Adrenal gland (tissue), 5 donors: ENCODE measurements around the gene NEGR1.

Experiments
- POLR2A ChIP-seq, 2 donors: fragments of 450-650 bp; IDR thresholded peaks; one replicate each; pipeline ENCODE4 v1.6.1; 2017; ENCODE audit warnings: antibody characterized with exemption in 2 of 2, mild to moderate bottlenecking in 2 of 2, moderate library complexity in 1 of 2
- TF ChIP-seq, protein P1 (sequence below), 6 experiments: fragments of 450-650 bp in 4 of 6; fragments of 200-600 bp in 2 of 6; sonication (generic) in 1 of 6; IDR thresholded peaks; 1 replicate in 5 of 6; 2 replicates in 1 of 6; pipeline versions ENCODE4 v1.5.1 to v1.8.0; 2016 to 2021; ENCODE audit warnings: antibody characterized with exemption in 6 of 6, mild to moderate bottlenecking in 2 of 6, moderate library complexity in 1 of 6
- donor health status: DM: no; HTN: no; CAD: no.

DNA sequence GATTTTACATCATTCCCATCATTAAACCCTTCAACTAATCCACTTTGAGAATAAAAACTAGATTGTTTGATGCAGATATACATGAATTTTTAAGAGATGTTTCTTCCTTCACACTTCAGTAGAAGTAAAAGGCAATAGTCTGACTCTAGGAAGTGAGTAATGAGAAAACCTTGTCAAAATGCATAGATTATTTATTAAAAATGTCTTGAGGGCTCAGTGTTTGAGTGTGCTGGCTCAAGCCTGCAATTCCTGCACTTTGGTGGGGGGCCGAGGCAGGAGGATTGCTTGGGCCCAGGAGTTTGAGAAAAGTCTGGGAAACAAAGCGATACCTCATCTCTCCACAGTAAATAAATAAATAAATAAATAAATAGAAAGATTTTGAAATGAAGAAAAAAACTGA is 177.1 kb downstream of the NEGR1 start:
- TF ChIP-seq, protein P1, sequence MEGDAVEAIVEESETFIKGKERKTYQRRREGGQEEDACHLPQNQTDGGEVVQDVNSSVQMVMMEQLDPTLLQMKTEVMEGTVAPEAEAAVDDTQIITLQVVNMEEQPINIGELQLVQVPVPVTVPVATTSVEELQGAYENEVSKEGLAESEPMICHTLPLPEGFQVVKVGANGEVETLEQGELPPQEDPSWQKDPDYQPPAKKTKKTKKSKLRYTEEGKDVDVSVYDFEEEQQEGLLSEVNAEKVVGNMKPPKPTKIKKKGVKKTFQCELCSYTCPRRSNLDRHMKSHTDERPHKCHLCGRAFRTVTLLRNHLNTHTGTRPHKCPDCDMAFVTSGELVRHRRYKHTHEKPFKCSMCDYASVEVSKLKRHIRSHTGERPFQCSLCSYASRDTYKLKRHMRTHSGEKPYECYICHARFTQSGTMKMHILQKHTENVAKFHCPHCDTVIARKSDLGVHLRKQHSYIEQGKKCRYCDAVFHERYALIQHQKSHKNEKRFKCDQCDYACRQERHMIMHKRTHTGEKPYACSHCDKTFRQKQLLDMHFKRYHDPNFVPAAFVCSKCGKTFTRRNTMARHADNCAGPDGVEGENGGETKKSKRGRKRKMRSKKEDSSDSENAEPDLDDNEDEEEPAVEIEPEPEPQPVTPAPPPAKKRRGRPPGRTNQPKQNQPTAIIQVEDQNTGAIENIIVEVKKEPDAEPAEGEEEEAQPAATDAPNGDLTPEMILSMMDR (IDR thresholded peaks at IDR 0.05), result no peak
- no peak for TF ChIP-seq POLR2A (IDR thresholded peaks at IDR 0.05)
